Choroid plexus epithelial cell (primary cell): ENCODE data around the gene MAPK7.

Experiments
- DNase-seq: peaks from one replicate; pipeline ENCODE4 v3.0.0-alpha.2; 2010; ENCODE audit warnings: low read depth
- H3K4me3 ChIP-seq: 2 replicates; pipeline ENCODE4 v1.5.1; 2011; ENCODE audit warnings: low read depth, mild to moderate bottlenecking, control low read depth, low read length, moderate library complexity
- CTCF ChIP-seq: conservative IDR thresholded peaks from 2 replicates; pipeline ENCODE4 v1.5.1; 2011; ENCODE audit warnings: low read depth, mild to moderate bottlenecking, control low read depth, inconsistent platforms, low read length, moderate library complexity

The MAPK7 gene

DNA sequence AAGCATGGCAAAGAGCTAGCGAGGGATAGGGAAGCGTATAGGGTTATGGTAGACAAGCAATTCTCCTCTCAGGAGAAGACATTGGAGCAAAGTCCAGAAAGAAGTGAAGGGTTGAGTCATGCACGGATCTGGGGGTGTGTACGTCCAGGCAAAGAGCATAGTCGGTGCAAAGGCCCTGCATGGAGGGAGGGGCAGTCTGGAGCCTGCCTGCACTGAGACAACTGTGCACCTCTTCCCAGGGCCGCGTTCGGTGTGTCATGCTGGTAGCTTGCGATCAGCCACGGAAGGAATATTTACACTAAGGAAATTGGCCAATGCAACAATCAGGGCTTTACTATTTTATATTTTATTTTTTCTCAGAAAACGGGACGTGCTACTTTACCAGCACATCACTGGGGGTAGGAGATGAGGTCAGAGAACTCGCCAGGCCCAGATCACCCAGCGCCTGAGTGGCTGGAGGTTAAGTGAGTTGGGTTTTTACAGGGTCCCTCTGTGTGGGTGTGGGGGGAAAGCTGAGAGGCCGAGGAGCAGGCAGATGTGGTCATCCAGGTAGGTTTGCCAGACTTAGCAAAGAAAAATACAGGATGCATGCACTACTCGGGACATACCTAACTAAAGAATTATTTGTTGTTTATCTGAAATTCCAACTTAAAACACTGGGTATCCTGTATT, 9.1 kb upstream of the MAPK7 start:
- DNase-seq: no peak
- TF ChIP-seq CTCF: no peak
- H3K4me3 ChIP-seq: no peak overlapping the region

DNA sequence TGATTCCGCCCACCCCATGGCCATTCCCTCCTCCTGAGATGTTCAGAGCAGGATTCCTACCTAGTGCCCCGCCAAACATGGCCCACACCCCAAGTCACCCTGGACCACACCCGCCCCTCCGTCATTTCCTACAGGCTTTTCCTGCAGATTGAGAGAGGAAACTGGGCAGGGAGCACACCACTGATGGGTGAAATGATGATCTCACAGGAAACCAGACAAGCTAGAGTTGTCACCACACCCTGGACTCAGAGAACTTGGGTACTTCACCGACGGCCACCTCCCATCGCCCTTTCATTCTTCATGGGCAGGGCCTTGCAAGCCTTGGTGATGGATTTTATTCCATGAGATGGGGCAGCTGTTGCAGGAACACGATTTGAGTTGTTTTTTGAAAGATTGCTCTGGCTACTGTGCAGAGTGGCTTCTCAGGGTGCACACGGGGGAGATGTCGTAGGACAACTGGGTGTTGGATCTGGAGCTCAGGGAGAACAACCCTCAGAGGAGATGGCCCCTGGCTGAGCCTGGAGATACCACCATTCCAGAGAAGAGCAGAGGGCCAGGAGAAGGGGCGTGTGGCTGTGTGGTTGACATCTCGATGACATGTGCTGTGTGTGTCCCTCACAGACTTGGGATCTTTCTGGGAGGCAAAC, 8.3 kb upstream of the MAPK7 start:
- DNase-seq: no peak
- no peak overlapping the region for H3K4me3 ChIP-seq
- TF ChIP-seq CTCF: no peak

- no peak for TF ChIP-seq CTCF
- DNase-seq: no peak
Observed at GRCh38 chr17:19370493-19370960, 7.8 kb upstream of the MAPK7 start.

GRCh38 chr17:19371259-19372010, 6.9 kb upstream of the MAPK7 start:
- no peak overlapping the region for H3K4me3 ChIP-seq
- no peak for TF ChIP-seq CTCF
- DNase-seq: no peak

More at GRCh38 chr17:19370493-19370960, 7.8 kb upstream of the MAPK7 start:
- H3K4me3 ChIP-seq: no peak overlapping the region

DNA sequence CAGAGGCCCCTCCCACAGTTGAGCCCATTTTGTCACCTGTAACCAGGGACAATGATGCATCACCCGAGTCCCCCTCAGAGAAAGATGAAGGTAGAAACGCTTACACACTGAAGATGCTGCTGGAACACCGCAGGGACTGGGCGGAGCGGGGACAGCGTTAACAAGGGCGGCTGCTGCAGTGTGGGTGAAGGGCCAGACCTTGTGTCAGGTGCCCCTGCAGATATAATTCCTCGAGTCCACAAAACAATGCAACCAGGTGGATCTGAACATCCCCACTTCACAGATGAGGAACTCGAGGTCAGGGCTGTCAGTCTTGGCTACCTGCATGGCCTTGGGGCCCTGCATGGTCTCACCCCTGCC, 6.3 kb upstream of the MAPK7 start:
- no peak for TF ChIP-seq CTCF
- no peak overlapping the region for H3K4me3 ChIP-seq
- DNase-seq: no peak

GRCh38 chr17:19372439-19372838, 5.9 kb upstream of the MAPK7 start:
- no peak for TF ChIP-seq CTCF
- H3K4me3 ChIP-seq: no peak overlapping the region

More at GRCh38 chr17:19372439-19372838, 5.9 kb upstream of the MAPK7 start:
- no peak for DNase-seq
